ENCODE results near the gene DYSF.

The DYSF gene

DNA sequence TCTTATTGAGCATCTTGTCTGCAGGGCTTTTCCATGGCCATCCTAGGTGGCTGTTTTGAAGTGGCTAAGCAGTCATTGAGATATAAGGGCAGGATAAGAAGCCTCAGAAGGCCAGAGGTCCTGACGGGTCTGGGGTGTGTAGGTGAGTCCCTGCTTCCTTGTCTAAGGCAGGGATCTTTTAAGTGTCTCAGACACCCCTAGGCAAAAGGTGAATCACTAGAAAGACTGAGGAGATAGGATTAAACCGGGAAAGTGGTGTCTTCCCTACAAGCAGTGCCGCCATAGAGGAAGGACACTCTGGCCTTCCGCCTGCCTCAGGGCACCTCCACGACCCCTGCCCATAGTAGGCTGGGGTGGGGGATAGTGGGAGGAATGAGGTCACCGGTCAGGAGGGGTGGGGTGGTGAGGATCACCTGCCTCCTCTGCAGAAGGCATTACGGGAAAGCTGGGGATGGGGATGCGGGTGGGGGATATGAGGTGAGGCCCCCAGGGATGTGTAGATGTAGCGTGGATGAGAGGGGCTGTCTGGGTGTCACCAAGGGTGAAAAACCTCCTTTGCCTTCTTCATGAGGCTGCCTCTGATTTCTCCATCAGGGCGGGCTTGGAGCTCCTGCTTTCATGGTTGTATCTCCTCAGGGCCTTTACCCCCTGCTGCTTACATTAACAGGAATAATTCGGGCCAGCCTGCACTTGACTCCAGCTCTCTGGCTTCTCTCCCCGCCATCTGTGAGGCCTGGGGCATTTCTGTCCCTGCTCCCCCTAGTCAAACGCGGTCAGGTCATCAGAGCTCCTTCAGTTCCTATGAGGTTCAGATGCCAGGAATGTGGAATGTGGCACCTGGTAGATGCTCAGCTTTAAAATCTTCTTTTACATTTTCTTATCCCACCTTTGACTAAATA, 244.0 kb downstream of the DYSF start:
- Histone ChIP-seq H3K9me3 (ENCODE audit: severe bottlenecking) (no peaks in the 10 kb centered on the region), H3K27me3 (ENCODE audit: insufficient read depth, poor library complexity, severe bottlenecking) (no peaks in the 10 kb centered on the region), H3K27ac (ENCODE audit: poor library complexity, severe bottlenecking) (no peak overlapping the region), H3K36me3 (ENCODE audit: low read depth) (no peaks in the 10 kb centered on the region), H3K4me3 (ENCODE audit: severe bottlenecking) (no peak overlapping the region), H3K4me1 (ENCODE audit: insufficient read depth, poor library complexity, severe bottlenecking) (no peaks in the 10 kb centered on the region)
- ATAC-seq (ENCODE audit: low read depth): no peak
- TF ChIP-seq, protein P1, sequence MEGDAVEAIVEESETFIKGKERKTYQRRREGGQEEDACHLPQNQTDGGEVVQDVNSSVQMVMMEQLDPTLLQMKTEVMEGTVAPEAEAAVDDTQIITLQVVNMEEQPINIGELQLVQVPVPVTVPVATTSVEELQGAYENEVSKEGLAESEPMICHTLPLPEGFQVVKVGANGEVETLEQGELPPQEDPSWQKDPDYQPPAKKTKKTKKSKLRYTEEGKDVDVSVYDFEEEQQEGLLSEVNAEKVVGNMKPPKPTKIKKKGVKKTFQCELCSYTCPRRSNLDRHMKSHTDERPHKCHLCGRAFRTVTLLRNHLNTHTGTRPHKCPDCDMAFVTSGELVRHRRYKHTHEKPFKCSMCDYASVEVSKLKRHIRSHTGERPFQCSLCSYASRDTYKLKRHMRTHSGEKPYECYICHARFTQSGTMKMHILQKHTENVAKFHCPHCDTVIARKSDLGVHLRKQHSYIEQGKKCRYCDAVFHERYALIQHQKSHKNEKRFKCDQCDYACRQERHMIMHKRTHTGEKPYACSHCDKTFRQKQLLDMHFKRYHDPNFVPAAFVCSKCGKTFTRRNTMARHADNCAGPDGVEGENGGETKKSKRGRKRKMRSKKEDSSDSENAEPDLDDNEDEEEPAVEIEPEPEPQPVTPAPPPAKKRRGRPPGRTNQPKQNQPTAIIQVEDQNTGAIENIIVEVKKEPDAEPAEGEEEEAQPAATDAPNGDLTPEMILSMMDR (IDR thresholded peaks at IDR 0.05; ENCODE audit: poor library complexity, severe bottlenecking): no peak
- peak; percentile 24 for DNase-seq (ENCODE audit: low spot score)

DNA sequence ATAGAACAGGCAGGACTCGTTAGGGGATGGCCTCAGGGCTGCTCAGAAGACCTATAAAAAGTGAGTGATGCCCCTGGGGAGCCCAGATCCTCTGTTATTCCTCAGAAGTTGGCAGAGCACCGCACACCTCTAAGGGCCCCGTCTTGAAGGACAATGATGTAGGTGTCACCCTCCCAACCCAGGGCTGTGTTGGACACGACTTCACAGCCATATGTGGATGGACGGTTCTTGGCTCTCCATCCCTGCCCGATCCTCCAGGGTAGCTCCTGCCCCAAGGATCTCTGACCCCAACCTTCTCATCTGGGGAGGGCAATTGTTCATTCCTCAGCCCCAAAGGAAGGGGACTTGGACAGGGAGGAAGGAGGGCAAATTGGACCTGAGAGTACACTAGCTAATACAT, 246.1 kb downstream of the DYSF start:
- no peaks in the 10 kb centered on the region for H3K9me3 ChIP-seq (ENCODE audit: severe bottlenecking)
- no peaks in the 10 kb centered on the region for H3K27me3 ChIP-seq (ENCODE audit: insufficient read depth, poor library complexity, severe bottlenecking)
- no peak overlapping the region for H3K27ac ChIP-seq (ENCODE audit: poor library complexity, severe bottlenecking)
- ATAC-seq (ENCODE audit: low read depth): no peak
- DNase-seq (ENCODE audit: low spot score): peak; percentile 25
- H3K4me3 ChIP-seq (ENCODE audit: severe bottlenecking): no peak overlapping the region
- H3K4me1 ChIP-seq (ENCODE audit: insufficient read depth, poor library complexity, severe bottlenecking): no peaks in the 10 kb centered on the region
- TF ChIP-seq, protein P1 (IDR thresholded peaks at IDR 0.05; ENCODE audit: poor library complexity, severe bottlenecking): no peak
- H3K36me3 ChIP-seq (ENCODE audit: low read depth): no peaks in the 10 kb centered on the region

DNA sequence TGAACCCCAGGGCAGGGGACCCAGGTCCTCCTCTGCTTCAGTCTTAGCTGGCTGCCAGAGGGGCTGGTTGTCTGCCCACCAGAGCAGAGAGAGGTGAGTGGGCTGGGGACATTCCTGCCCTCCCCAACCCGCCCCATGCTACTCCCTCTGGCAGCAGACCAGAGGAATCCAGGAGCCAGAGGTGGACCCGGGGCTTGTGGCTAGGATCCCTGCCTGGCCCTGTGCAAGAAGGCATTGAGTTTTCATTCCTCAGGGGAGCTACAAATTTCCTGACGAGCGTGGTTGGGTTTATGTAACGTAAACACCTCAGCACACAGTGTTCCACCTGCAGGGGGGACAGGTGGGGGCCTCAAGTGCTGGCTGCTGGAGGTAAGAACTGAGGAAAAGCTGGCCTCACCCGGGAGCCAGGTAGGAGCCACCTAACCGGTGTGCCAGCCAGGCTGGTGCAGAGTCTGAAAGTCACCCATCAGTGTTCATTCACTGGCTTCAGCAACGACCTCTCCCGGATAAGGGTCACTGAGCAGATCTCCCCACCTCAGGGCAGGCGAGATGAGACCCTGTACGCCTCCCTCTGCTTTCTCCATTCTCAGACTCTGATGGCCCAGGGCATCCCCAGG, 246.8 kb downstream of the DYSF start:
- Histone ChIP-seq H3K4me1 (ENCODE audit: insufficient read depth, poor library complexity, severe bottlenecking) (no peaks in the 10 kb centered on the region), H3K27ac (ENCODE audit: poor library complexity, severe bottlenecking) (no peak overlapping the region), H3K4me3 (ENCODE audit: severe bottlenecking) (no peak overlapping the region), H3K9me3 (ENCODE audit: severe bottlenecking) (no peaks in the 10 kb centered on the region), H3K36me3 (ENCODE audit: low read depth) (no peaks in the 10 kb centered on the region), H3K27me3 (ENCODE audit: insufficient read depth, poor library complexity, severe bottlenecking) (no peaks in the 10 kb centered on the region)
- TF ChIP-seq, protein P1 (IDR thresholded peaks at IDR 0.05; ENCODE audit: poor library complexity, severe bottlenecking): no peak
- ATAC-seq (ENCODE audit: low read depth) (no peak), DNase-seq (ENCODE audit: low spot score) (peak; percentile 37)

DNA sequence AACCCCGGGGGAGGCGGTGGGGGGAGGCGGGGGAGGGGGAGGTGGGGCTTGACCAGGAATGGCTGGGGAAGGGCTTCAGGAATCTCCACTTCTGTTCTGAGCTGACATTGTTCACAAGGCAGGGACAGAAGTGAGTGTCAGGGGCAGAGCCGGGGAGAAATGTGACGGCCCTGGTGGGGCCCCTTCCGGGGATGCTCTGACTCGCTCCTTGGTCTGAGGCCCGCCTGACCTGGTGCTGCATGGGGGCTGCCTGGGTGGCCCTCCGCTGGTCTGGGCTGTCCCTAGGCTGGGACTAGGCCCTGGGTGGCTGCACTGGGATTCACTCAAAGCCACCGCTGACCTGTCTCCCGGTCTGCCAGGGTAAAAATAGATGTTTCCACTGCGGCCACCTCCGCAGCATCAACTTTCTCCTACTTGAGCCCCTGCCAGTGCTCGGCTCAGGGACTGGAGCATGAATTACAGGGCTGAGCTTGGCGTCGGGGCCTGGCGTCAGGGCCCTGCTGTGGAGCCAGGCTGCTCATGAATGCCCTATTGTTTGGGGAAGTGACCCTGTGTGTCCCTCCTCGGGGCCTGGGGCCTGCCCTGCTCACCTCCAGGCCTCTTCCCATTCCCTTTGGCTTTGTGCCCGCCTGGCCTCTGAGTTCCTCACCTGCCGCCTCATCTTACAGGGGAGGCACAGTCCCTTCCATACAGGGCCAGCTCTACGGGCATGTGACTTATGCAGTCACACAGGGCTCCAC, 247.5 kb downstream of the DYSF start:
- DNase-seq (ENCODE audit: low spot score) (peak; percentile 43), ATAC-seq (ENCODE audit: low read depth) (no peak)
- Histone ChIP-seq H3K27ac (ENCODE audit: poor library complexity, severe bottlenecking) (no peak overlapping the region), H3K27me3 (ENCODE audit: insufficient read depth, poor library complexity, severe bottlenecking) (no peaks in the 10 kb centered on the region), H3K4me1 (ENCODE audit: insufficient read depth, poor library complexity, severe bottlenecking) (no peaks in the 10 kb centered on the region), H3K9me3 (ENCODE audit: severe bottlenecking) (no peaks in the 10 kb centered on the region), H3K36me3 (ENCODE audit: low read depth) (no peaks in the 10 kb centered on the region), H3K4me3 (ENCODE audit: severe bottlenecking) (no peak overlapping the region)
- TF ChIP-seq, protein P1 (IDR thresholded peaks at IDR 0.05; ENCODE audit: poor library complexity, severe bottlenecking): no peak

Data from RWPE2 (cell line).